Esophagus (tissue), 2 donors: ENCODE data around the gene ACVR1B. TPM values are rescaled to one million over a fixed set of nuclear protein-coding genes. Genes with fewer than 3 reads are reported as not detected.

ENCODE experiments used
- H3K27ac ChIP-seq, 2 donors: one replicate each; pipeline ENCODE4 v1.5.1; 2013; ENCODE audit warnings: low read depth in 2 of 2, mild to moderate bottlenecking in 2 of 2, inconsistent platforms in 1 of 2, low read length in 1 of 2, moderate library complexity in 1 of 2
- H3K27me3 ChIP-seq, 2 donors: one replicate each; pipeline ENCODE4 v1.6.1; 2013; ENCODE audit warnings: low read length in 2 of 2, control low read depth in 1 of 2, mild to moderate bottlenecking in 1 of 2; ENCODE audit not compliant: insufficient read depth in 2 of 2, control insufficient read depth in 1 of 2
- H3K36me3 ChIP-seq, 2 donors: one replicate each; pipeline ENCODE4 v1.6.1; 2013; ENCODE audit warnings: low read length in 1 of 2; ENCODE audit not compliant: control insufficient read depth in 2 of 2, insufficient read depth in 2 of 2
- H3K4me1 ChIP-seq, 2 donors: one replicate each; pipeline ENCODE4 v1.6.1; 2013; ENCODE audit warnings: low read length in 1 of 2; ENCODE audit not compliant: control insufficient read depth in 2 of 2, insufficient read depth in 2 of 2
- H3K4me3 ChIP-seq, 2 donors: one replicate each; pipeline ENCODE4 v1.5.1; 2013; ENCODE audit warnings: low read length in 2 of 2, mild to moderate bottlenecking in 2 of 2, low read depth in 1 of 2, moderate library complexity in 1 of 2
- H3K9me3 ChIP-seq, 2 donors: one replicate each; pipeline ENCODE4 v1.6.1; 2013; ENCODE audit warnings: mild to moderate bottlenecking in 2 of 2, low read depth in 1 of 2, low read length in 1 of 2, moderate library complexity in 1 of 2; ENCODE audit not compliant: control insufficient read depth in 2 of 2, insufficient read depth in 1 of 2
- WGBS, 2 donors: extraction: QIAGEN DNeasy Blood & Tissue Kit; methylation state at CpG; one replicate each; pipeline ENCODE4 v1.1.7; 2013; 5-methylcytosine and 5-hydroxymethylcytosine counted together
- polyA plus RNA-seq, 2 donors: library from polyadenylated mRNA; stranded (reverse); fragments of 200-250 nt; gene quantifications; one replicate each; pipeline ENCODE4 v1.2.3, GENCODE V29; 2013
- donor health status: healthy with polysubstance abuse.
- donor health status: Bipolar disorder and iron deficiency.

The ACVR1B gene
- polyA plus RNA-seq, 2 donors: 11.6 to 12.4 TPM

- peak overlapping the region; percentile 79 to 86 for H3K27ac ChIP-seq
- no peaks in the 10 kb centered on the region for H3K36me3 ChIP-seq
- H3K4me1 ChIP-seq: peaks cover 5 to 7% of the 10 kb centered on the region in 2 donors
- 64 to 65% methylated on average over 13 of the region's 13 CpGs for WGBS, 2 donors
- peak overlapping the region in 1 of 2 donors; percentile 29 for H3K4me3 ChIP-seq
- no peaks in the 10 kb centered on the region for H3K9me3 ChIP-seq
- no peaks in the 10 kb centered on the region for H3K27me3 ChIP-seq
These were observed 82.1 kb downstream of the ACVR1B start for GRCh38 chr12:52033446-52034140.

GRCh38 chr12:52035190-52035589 is 83.7 kb downstream of the ACVR1B start:
- H3K9me3 ChIP-seq: no peaks in the 10 kb centered on the region
- no peaks in the 10 kb centered on the region for H3K36me3 ChIP-seq
- no peaks in the 10 kb centered on the region for H3K27me3 ChIP-seq
- 92 to 95% methylated on average over 4 of the region's 4 CpGs for WGBS, 2 donors
- no peak overlapping the region for H3K4me3 ChIP-seq
- no peak overlapping the region for H3K27ac ChIP-seq
- H3K4me1 ChIP-seq: peaks cover 5 to 7% of the 10 kb centered on the region in 2 donors

- H3K4me3 ChIP-seq: no peak overlapping the region
- no peaks in the 10 kb centered on the region for H3K9me3 ChIP-seq
- peaks cover 5 to 7% of the 10 kb centered on the region in 2 donors for H3K4me1 ChIP-seq
- H3K27me3 ChIP-seq: no peaks in the 10 kb centered on the region
- WGBS, 2 donors: 80 to 90% methylated on average over 2 of the region's 2 CpGs
- no peak overlapping the region for H3K27ac ChIP-seq
- no peaks in the 10 kb centered on the region for H3K36me3 ChIP-seq
These were observed 84.4 kb downstream of the ACVR1B start for GRCh38 chr12:52035926-52036325.

- 5 to 6% methylated on average over 50 to 53 of the region's 53 CpGs for WGBS, 2 donors
- Histone ChIP-seq H3K4me3 (peak overlapping the region; percentile 20 to 54), H3K27me3 (no peaks in the 10 kb centered on the region)
These were observed 85.2 kb downstream of the ACVR1B start for GRCh38 chr12:52036587-52037171.

GRCh38 chr12:52037248-52037861 is 85.9 kb downstream of the ACVR1B start:
- Histone ChIP-seq H3K36me3 (peaks cover 0 to 3% of the 10 kb centered on the region in 2 donors), H3K4me3 (peak overlapping the region; percentile 41 to 54), H3K27ac (peak overlapping the region; percentile 81 to 85), H3K27me3 (no peaks in the 10 kb centered on the region), H3K4me1 (peaks cover 7 to 11% of the 10 kb centered on the region in 2 donors), H3K9me3 (no peaks in the 10 kb centered on the region)
- WGBS, 2 donors: 2% methylated on average over 49 to 59 of the region's 59 CpGs

More at GRCh38 chr12:52036587-52037171, 85.2 kb downstream of the ACVR1B start:
- Histone ChIP-seq H3K9me3 (no peaks in the 10 kb centered on the region), H3K4me1 (peaks cover 7 to 8% of the 10 kb centered on the region in 2 donors), H3K27ac (peak overlapping the region; percentile 76 to 85), H3K36me3 (peaks cover 0 to 1% of the 10 kb centered on the region in 2 donors)

- peaks cover 0 to 3% of the 10 kb centered on the region in 2 donors for H3K36me3 ChIP-seq
- no peaks in the 10 kb centered on the region for H3K9me3 ChIP-seq
- H3K27me3 ChIP-seq: no peaks in the 10 kb centered on the region
- no peak overlapping the region for H3K4me3 ChIP-seq
- 71 to 78% methylated on average over 6 of the region's 6 CpGs for WGBS, 2 donors
- peak overlapping the region in 1 of 2 donors; percentile 52 for H3K27ac ChIP-seq
- H3K4me1 ChIP-seq: peaks cover 7 to 11% of the 10 kb centered on the region in 2 donors
These were observed 86.9 kb downstream of the ACVR1B start for GRCh38 chr12:52038447-52038846.

- Histone ChIP-seq H3K27ac (no peak overlapping the region), H3K27me3 (no peaks in the 10 kb centered on the region), H3K36me3 (peaks cover 0 to 3% of the 10 kb centered on the region in 2 donors), H3K9me3 (no peaks in the 10 kb centered on the region), H3K4me3 (no peak overlapping the region), H3K4me1 (peaks cover 14% of the 10 kb centered on the region in 2 donors)
- whole genome bisulfite sequencing, 2 donors: 77 to 78% methylated on average over 3 of the region's 3 CpGs
These were observed 89.5 kb downstream of the ACVR1B start for GRCh38 chr12:52041035-52041434.

GRCh38 chr12:52041695-52042123 is 90.2 kb downstream of the ACVR1B start:
- Histone ChIP-seq H3K9me3 (no peaks in the 10 kb centered on the region), H3K27ac (peak overlapping the region in 1 of 2 donors; percentile 23), H3K36me3 (peaks cover 0 to 3% of the 10 kb centered on the region in 2 donors), H3K4me3 (no peak overlapping the region), H3K27me3 (no peaks in the 10 kb centered on the region), H3K4me1 (peaks cover 12 to 14% of the 10 kb centered on the region in 2 donors)
- WGBS, 2 donors: 50 to 52% methylated on average over 6 of the region's 6 CpGs

- Histone ChIP-seq H3K27me3 (no peaks in the 10 kb centered on the region), H3K4me1 (peaks cover 9% of the 10 kb centered on the region in 2 donors), H3K9me3 (no peaks in the 10 kb centered on the region), H3K4me3 (no peak overlapping the region), H3K27ac (peak overlapping the region; percentile 30 to 84), H3K36me3 (peaks cover 0 to 3% of the 10 kb centered on the region in 2 donors)
- WGBS, 2 donors: 70 to 83% methylated on average over 8 of the region's 8 CpGs
These were observed 91.3 kb downstream of the ACVR1B start for GRCh38 chr12:52042706-52043385.
